ENCODE results near the gene TMCO4.
A peak's percentile ranks its signal among the peaks of the same experiment; 100 is the strongest.

TMCO4 gene

DNA sequence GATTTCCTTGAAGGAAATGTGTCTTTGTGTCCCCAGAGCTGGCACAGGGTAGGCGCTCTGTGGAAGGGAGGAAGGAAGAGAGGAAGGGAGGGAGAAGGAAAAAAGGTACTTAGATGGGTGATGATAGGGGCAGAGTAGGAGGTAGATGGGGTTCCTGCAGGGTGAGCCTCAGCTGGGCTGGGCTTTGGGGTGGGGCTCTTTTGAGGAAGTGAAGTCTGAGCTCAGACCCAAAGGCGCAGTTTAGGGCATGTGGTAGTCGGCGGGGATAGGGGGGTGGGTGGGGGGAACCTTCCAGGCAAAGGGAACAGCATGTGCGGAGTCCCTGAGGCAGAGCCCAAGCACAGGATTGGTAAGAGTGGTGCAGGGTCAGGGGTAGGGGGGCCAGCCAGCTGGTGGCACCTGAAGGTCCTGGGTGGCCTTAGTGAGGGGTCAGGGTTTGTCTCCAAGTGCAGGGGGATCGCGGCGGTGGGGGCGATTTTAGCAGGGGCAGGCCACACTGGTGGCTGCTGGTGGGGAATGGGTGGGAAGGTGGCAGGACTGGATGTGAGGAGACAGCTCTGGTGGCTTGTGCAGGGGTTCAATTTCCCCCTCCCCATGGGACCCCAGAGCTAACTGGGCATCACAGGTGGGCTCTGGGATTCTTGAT, 143.5 kb downstream of the TMCO4 start:
- TF ChIP-seq ZNF274 (IDR thresholded peaks at IDR 0.05; ENCODE audit: low read depth, low read length) = no peak
- H3K4me3 ChIP-seq (ENCODE audit: low read length) = no peak overlapping the region

DNA sequence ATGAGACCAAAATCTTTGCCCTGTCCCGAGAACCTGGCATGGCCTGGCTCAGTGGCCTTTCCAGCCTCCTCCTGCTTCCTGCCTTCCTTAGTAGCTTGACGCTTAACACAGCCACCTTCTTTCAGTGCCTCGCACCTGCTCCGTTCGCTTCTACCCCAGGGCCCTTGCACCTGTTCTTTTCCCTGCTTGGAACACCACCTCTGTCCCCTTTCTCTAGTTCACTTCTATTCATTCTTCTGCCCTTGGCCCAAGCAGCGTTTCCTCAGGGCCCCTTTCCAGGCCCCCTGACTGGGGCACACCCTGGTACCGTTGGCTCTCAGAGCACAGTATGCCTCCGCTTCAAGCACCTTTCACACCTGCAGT, 144.0 kb downstream of the TMCO4 start:
- TF ChIP-seq ZNF274 (IDR thresholded peaks at IDR 0.05; ENCODE audit: low read depth, low read length) = no peak
- H3K4me3 ChIP-seq (ENCODE audit: low read length) = no peak overlapping the region

DNA sequence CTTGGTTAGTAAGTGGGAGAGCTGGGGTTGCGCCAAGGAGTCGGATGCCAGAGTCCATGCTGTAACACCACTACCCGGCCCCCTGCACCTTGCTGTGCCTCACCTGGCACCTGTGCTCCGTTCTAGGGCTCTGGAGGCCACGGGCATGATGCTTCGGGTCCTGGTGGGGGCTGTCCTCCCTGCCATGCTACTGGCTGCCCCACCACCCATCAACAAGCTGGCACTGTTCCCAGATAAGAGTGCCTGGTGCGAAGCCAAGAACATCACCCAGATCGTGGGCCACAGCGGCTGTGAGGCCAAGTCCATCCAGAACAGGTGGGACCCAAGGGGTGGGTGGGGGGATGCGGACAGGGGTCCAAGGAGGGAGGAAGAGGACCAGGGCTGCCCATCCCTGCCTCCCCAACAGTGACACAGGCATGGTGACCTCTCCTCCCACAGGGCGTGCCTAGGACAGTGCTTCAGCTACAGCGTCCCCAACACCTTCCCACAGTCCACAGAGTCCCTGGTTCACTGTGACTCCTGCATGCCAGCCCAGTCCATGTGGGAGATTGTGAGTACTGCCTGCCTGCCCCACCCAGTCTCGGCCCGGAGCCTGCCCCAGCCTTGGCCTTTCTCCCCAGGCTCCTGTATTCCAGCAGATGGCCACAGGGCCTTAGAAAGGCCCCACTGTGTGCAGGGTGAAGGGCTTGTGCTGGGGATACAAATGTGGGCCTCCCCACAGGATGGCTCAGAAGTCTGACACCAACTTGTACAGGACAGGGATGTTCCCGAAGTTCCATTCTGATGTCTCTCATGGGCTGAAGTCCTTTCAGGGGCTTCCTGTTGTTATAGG, 144.6 kb downstream of the TMCO4 start:
- TF ChIP-seq ZNF274 (IDR thresholded peaks at IDR 0.05; ENCODE audit: low read depth, low read length) = no peak
- no peak overlapping the region for H3K4me3 ChIP-seq (ENCODE audit: low read length)

DNA sequence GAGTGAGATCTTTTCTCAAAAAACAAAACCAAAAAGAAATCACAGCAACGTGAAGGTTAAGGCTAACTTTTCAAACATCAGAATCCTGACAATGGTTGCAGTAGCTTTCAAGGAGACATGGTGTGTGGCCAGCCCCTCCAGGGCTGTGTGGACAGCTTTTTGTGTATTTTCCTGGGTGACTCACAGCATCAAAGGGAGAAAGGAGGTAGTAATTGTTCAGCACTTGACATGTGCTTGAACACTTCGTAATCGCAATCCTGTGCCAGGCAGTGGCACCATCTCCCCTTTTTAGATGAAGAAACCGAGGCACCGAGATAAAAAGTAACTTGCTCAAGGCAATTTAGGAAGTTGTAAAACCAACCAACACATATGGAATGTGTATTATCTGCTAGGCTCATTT, 145.3 kb downstream of the TMCO4 start:
- TF ChIP-seq ZNF274 (IDR thresholded peaks at IDR 0.05; ENCODE audit: low read depth, low read length) = no peak
- H3K4me3 ChIP-seq (ENCODE audit: low read length) = no peak overlapping the region

DNA sequence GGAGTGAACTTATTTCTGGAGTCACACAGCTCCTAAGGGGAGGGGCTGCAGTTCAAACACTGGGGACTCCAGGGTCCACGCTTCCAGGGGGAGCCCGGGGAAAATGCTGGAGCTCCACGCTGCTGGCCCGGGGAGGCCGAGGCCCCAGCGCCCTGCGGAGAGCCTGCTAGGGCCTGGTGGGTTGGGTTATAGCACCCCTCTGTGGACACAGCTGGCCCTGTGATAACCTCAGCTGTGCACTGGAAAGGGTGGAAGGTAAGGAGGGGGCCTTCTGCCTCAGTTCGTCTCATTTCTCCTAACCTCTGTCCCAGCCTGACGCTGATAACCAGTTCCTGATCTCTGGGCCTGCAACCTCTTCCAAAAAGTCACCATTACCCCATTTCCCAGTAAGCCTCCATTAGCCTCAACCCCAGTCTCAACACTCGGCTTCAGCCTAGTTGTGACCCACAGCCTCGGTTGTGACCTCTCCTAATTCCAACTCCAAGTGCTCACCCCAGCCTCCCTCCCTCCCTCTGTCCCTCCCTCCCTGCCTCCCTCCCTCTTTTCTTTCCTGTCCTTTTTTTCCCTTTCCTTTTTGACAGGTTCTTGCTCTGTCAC, 148.5 kb downstream of the TMCO4 start:
- no peak for TF ChIP-seq ZNF274 (IDR thresholded peaks at IDR 0.05; ENCODE audit: low read depth, low read length)
- H3K4me3 ChIP-seq (ENCODE audit: low read length) = no peak overlapping the region

DNA sequence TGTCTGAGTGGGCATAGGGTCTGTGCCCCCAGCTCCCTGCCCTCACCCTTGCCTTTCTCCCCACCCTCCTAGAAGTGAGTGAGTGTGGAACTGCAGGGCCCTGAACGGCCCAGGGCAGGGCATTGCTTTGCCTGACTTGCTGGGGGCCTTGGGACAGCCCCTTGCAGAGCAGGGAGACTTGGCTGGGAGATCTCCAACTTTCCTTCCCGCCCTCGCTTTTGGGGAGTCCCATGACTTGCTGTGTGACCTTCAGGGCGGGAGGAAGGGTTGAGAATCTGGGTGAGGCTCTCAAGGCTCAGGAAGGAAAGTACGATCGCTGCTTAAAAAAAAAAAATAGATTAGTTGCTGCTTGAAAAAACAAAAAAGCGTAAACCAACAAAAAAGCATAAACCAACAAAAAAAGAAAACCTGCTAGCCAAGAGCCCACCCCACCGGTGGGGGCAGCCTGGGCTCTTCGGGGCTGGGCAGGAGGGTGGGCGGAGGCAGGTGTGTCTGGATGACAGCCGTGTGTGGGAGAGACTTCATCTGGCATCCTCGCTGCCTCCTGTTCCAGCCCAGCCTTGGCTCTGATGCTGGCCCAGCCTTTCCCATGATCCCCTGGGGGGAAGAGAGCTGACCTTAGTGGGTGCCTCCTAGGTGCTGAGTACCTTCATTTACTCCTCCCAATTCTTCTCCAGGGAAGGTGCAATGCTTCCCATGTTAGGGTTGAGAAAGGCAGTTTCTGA, 149.1 kb downstream of the TMCO4 start:
- no peak overlapping the region for H3K4me3 ChIP-seq (ENCODE audit: low read length)
- no peak for TF ChIP-seq ZNF274 (IDR thresholded peaks at IDR 0.05; ENCODE audit: low read depth, low read length)

DNA sequence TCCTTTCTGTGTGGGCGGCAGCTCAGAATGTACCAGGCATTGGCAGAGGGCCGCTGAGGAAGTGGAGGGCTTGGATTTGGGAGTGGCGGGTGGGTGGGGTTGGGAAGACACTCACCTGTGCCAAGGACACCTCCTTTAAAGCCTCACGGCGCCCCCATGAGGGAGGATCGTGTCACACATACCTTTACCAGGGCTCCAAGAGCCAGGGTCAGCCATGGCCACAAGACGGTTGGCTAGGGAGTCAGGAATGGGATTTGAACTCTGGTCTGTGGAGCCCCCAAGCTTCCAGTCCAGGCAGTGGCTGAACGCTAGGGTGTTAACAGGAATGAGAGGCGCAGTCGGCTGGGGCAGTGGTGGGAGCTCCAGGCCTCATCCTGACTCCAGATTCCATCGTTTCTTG, 151.0 kb downstream of the TMCO4 start:
- H3K4me3 ChIP-seq (ENCODE audit: low read length) = no peak overlapping the region
- no peak for TF ChIP-seq ZNF274 (IDR thresholded peaks at IDR 0.05; ENCODE audit: low read depth, low read length)

DNA sequence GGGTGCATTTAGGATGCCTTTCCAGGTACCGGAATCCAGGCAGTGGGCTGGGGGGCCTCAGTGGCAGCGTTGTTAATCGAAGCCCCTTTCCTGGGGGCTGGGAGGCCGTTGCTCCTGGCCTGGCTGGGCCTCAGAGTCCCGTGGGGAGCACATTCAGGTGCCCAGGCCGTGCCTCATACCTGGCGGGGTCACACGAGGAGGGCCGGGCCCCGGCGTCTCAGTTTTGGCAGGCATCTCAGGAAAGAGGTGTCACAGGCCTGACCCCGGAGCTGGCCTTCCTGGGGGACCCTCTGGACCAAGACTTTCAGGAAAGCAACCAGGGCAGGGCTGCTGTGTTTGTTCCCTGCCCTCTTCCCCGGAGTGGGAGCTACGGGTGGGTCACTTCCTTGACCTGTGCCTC, 151.5 kb downstream of the TMCO4 start:
- no peak overlapping the region for H3K4me3 ChIP-seq (ENCODE audit: low read length)
- no peak for TF ChIP-seq ZNF274 (IDR thresholded peaks at IDR 0.05; ENCODE audit: low read depth, low read length)

DNA sequence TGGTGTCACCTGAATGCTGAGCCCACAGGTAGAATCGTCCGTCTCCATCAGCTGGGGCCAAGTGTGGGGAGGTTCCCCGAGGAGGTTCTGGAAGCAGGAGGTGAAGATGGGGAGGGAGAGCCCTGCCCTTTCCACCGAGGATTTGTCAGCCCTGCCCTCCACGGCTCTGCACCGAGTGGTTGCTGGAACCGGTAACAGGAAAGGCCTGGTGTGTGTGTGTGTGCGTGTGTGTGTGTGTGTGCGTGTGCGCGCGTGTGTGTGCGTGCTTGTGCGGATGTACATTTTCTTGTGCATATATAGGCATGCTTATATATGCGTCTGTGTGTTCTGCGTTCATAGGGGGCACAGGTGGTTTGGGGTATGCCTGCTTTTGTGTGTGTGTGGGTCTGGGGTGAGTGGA, 152.1 kb downstream of the TMCO4 start:
- TF ChIP-seq ZNF274 (IDR thresholded peaks at IDR 0.05; ENCODE audit: low read depth, low read length) = no peak
- H3K4me3 ChIP-seq (ENCODE audit: low read length) = no peak overlapping the region

DNA sequence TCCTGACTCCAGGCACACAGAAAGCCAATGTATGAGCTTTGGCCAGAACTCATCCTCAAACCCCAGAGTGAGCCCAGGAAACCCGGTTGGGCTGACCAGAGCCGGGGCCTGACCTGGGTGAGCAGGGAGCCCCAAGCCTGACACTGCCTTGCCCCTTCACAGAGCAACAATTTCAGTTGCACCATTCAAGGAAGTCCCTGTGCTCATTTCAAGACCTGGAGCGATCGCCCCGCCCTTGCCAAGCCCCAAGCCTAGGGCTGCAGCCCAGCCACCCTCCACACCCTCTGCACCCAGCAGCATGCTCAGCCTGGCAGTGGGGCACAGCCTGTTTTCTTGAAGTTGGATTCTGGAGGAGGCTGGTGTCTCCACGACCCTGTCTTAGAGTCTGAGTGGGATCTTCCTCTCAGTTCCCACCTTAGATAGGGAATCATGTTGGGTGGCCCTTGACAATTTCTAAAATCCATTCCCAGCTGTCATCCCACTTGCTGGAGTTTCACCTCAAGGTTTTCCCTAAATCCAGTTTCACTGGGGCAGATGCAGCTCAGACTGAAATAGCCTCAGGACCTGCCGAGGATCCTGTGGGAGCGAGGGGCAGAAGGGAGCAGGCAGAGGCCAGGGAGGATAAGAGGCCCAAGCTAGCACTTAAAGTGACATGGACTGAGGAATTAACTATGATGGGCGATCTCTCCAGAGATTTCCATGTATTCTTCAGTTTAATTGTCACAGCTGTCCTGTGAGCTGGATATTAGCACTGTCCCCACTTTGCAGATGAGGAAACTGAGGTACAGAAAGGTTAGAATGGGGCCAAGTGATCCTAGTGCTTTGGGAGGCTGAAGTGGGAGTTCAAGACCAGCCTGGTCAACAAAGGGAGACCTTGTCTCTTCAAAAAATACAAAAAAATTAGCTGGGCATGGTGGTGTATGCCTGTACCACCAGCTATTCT, 153.1 kb downstream of the TMCO4 start:
- no peak for TF ChIP-seq ZNF274 (IDR thresholded peaks at IDR 0.05; ENCODE audit: low read depth, low read length)
- no peak overlapping the region for H3K4me3 ChIP-seq (ENCODE audit: low read length)

DNA sequence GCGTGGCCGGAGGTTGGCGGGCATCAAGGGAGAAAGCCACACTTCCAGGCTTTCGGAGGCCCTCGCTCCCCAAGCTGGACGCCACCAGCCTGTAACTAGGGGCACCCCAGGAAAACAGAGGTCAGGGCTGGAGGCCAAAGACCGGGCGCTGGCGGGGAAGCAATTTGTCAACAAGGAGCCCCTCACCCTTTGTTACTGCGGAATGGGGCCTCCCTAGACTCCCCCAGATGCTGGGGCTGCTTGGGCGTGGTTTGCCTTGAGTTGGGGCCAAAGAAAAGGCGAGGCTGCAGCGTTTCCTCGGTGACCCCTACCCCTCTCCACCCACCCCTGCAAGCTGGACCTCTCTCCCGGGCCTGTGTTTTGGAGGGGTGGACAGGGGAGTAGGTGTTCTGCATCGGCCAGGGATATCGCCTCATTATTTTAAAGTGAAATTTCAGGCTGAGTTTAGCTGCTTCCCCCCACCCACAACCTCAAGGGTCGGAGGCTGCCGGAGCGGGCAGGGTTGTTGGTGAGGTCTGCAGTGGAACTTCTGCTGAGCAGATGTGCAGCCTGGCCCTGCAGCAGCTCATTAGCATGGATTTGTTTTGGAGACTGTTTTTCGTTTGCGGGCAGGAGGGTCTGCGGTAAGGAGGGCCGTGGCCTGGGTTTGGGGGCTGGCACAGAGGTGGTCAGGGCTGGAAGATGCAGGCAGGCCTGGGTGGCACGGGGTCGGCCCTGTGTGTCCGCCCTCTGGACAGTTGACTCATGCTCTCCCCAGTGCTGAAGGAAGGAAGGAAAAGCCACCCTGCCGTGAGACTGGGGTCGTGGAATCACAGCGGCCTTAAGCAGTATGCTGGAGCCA, 154.1 kb downstream of the TMCO4 start:
- no peak overlapping the region; the same call in 1 of the 2 replicates for H3K4me3 ChIP-seq (ENCODE audit: low read length)
- no peak for TF ChIP-seq ZNF274 (IDR thresholded peaks at IDR 0.05; ENCODE audit: low read depth, low read length)

DNA sequence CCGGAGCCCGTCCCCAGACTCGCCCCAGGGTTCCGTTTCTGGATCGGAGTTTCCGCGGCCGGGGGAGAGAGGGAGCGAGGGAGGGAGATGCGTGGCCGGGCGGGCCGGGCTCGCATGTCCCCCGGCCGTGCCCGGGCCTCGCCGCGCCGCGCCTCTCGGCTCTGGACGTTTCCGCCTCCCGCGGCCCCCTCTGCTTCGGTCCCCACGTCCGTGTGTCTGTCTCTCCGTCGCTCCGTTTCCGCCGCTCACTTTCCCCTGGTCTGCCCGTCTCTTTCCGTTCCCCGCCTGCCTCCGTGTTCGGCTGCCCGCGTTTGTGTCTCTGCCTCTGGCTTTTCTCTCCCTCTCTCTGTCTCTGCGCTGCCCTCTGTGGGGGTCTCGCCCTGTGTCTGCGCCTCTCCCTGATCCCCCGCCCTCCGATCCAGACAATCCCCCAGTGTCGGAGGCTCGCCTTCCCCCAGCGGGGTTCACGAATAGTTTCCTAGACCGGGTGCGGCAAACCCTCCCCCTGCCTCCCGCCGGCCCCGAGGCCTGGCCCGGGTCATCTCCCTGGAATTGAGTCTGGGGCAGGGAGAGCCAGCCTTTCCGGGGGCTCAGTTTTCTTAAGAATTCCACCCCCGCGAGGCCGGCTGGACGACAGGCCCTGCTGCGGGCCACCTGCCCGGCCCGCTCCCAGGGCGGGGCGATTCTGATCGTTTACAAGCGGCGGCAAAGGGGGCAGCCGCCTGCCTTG, 154.9 kb downstream of the TMCO4 start:
- TF ChIP-seq ZNF274 (IDR thresholded peaks at IDR 0.05; ENCODE audit: low read depth, low read length) = no peak

More for the DNA sequence above, 154.9 kb downstream of the TMCO4 start:
- peak overlapping the region; percentile 74; the same call in 1 of the 2 replicates for H3K4me3 ChIP-seq (ENCODE audit: low read length)

Data from GM08714 (cell line).